B cell (primary cell): ENCODE results near the gene RPS19. TPM values are rescaled to one million over a fixed set of nuclear protein-coding genes. Genes with fewer than 3 reads are reported as not detected.

Source experiments
- ATAC-seq: fragments of 200-7000 bp; cut with Tn5 transposase; one replicate; pipeline ENCODE4 v1.10.0; 2021; ENCODE audit warnings: low read depth, mild to moderate bottlenecking, moderate number of reproducible peaks, moderate library complexity
- CTCF ChIA-PET: fragments of 350-600 bp; sonication (Branson Sonifier 250); formaldehyde crosslinking; loops from one replicate; lab custom pipeline; 2021; ENCODE audit warnings: antibody characterized with exemption, inconsistent platforms; lab: Charles Lee
- POLR2A ChIA-PET: fragments of 350-600 bp; sonication (Branson Sonifier 250); formaldehyde crosslinking; loops from one replicate; lab custom pipeline; 2021; ENCODE audit warnings: antibody characterized with exemption; lab: Charles Lee
- DNase-seq: peaks from one replicate; pipeline ENCODE4 v3.0.0; 2013
- H2AFZ ChIP-seq: 2 replicates; pipeline ENCODE4 v1.6.1; 2012; ENCODE audit warnings: mild to moderate bottlenecking, low read depth, low read length; ENCODE audit not compliant: insufficient read depth, poor library complexity, severe bottlenecking
- H3K27ac ChIP-seq, 2 donors: 1 replicate in 1 of 2; 2 replicates in 1 of 2; pipeline ENCODE4 v1.5.1; 2012 to 2013; ENCODE audit warnings: low read length in 2 of 2, mild to moderate bottlenecking in 2 of 2, moderate library complexity in 1 of 2
- H3K27me3 ChIP-seq, 4 experiments: fragments of 200-600 bp in 1 of 4; sonication (generic) in 1 of 4; replicated peaks in 1 of 4; 1 replicate in 2 of 4; 2 replicates in 2 of 4; pipeline versions ENCODE4 v1.6.1 to v1.7.0; 2013 to 2016; ENCODE audit warnings: low read length in 3 of 4, mild to moderate bottlenecking in 2 of 4, mixed read lengths in 1 of 4, moderate library complexity in 1 of 4; ENCODE audit not compliant: insufficient read depth in 4 of 4, control insufficient read depth in 3 of 4; ENCODE audit errors: control extremely low read depth in 1 of 4
- H3K36me3 ChIP-seq, 2 experiments: replicated peaks in 1 of 2; 1 replicate in 1 of 2; 2 replicates in 1 of 2; pipeline versions ENCODE4 v1.6.1 to v1.7.1; 2013; ENCODE audit warnings: low read length in 1 of 2; ENCODE audit not compliant: insufficient read depth in 2 of 2, control insufficient read depth in 1 of 2; ENCODE audit errors: control extremely low read depth in 1 of 2, extremely low read depth in 1 of 2
- H3K4me1 ChIP-seq, 2 donors: fragments of 200-600 bp in 1 of 2; sonication (generic) in 1 of 2; 1 replicate in 1 of 2; 2 replicates in 1 of 2; pipeline versions ENCODE4 v1.5.1 to v1.6.1; 2013 to 2017; ENCODE audit warnings: low read length in 2 of 2; ENCODE audit not compliant: control insufficient read depth in 2 of 2, insufficient read depth in 2 of 2
- H3K4me2 ChIP-seq: replicated peaks from 2 replicates; pipeline ENCODE3; 2012; ENCODE audit warnings: mild to moderate bottlenecking, low read depth, low read length; ENCODE audit not compliant: poor library complexity, severe bottlenecking
- H3K4me3 ChIP-seq, 5 experiments: fragments of 200-600 bp in 1 of 5; sonication (generic) in 1 of 5; 1 replicate in 3 of 5; 2 replicates in 2 of 5; pipeline versions ENCODE4 v1.5.1 to v1.7.0; 2011 to 2016; ENCODE audit warnings: low read length in 4 of 5, mild to moderate bottlenecking in 4 of 5, low read depth in 2 of 5, control low read depth in 1 of 5, moderate library complexity in 1 of 5; ENCODE audit not compliant: insufficient read depth in 1 of 5; ENCODE audit errors: control extremely low read depth in 1 of 5, extremely low read depth in 1 of 5
- H3K79me2 ChIP-seq: fragments of 200-600 bp; sonication (generic); one replicate; pipeline ENCODE4 v1.6.0; 2016; ENCODE audit warnings: low read length; ENCODE audit not compliant: control insufficient read depth, insufficient read depth
- H3K9ac ChIP-seq: fragments of 200-600 bp; sonication (generic); 2 replicates; pipeline ENCODE4 v1.6.1; 2017; ENCODE audit warnings: mild to moderate bottlenecking, low read length, moderate library complexity
- H3K9me3 ChIP-seq, 3 donors: one replicate each; pipeline versions ENCODE4 v1.6.1 to v1.7.1; 2013; ENCODE audit warnings: low read length in 2 of 3; ENCODE audit not compliant: control insufficient read depth in 2 of 3, insufficient read depth in 1 of 3; ENCODE audit errors: control extremely low read depth in 1 of 3
- H4K20me1 ChIP-seq: 2 replicates; pipeline ENCODE4 v1.6.0; 2012; ENCODE audit warnings: mild to moderate bottlenecking, low read length; ENCODE audit not compliant: insufficient read depth, control insufficient read depth, poor library complexity, severe bottlenecking
- H3K27ac Mint-ChIP-seq: one replicate; pipeline ENCODE4 v1.8.0; 2021; ENCODE audit warnings: mixed read lengths
- H3K27me3 Mint-ChIP-seq: one replicate; pipeline ENCODE4 v1.8.0; 2021; ENCODE audit warnings: mixed read lengths
- H3K4me1 Mint-ChIP-seq: one replicate; pipeline ENCODE4 v1.8.0; 2021; ENCODE audit warnings: mixed read lengths
- H3K4me3 Mint-ChIP-seq: one replicate; pipeline ENCODE4 v1.8.0; 2021; ENCODE audit warnings: mixed read lengths
- H3K9me3 Mint-ChIP-seq: one replicate; pipeline ENCODE4 v1.8.0; 2022; ENCODE audit warnings: mixed read lengths; ENCODE audit not compliant: insufficient read depth
- CTCF ChIP-seq: fragments of 200-600 bp; IDR thresholded peaks from one replicate; pipeline ENCODE4 v1.8.0; 2022; ENCODE audit warnings: antibody characterized with exemption, mild to moderate bottlenecking
- EZH2 ChIP-seq: IDR thresholded peaks from 2 replicates; pipeline ENCODE4 v1.6.1; 2012; ENCODE audit warnings: borderline replicate concordance, low read depth, mild to moderate bottlenecking, moderate library complexity, low read length; ENCODE audit not compliant: insufficient read depth, poor library complexity, severe bottlenecking
- WGBS: methylation state at CpG from one replicate; pipeline ENCODE4 v1.1.5; 2013; ENCODE audit warnings: missing lambda C conversion rate; ENCODE audit not compliant: insufficient coverage; 5-methylcytosine and 5-hydroxymethylcytosine counted together
- intact Hi-C: fragments of 100-400 bp; cut with micrococcal nuclease; formaldehyde crosslinking; loops from one replicate; pipeline ENCODE4 v1.10.0; 2022
- polyA plus RNA-seq: library from polyadenylated mRNA; depleted of rRNA; stranded (reverse); fragments of >200 nt; gene quantifications from 2 replicates; pipeline ENCODE4 v1.2.3, GENCODE V29; 2012
- total RNA-seq, 2 donors: library from RNA; stranded (reverse); fragments of 120-200 nt in 1 of 2; gene quantifications; 1 replicate in 1 of 2; 2 replicates in 1 of 2; pipeline versions ENCODE4 v1.2.3 to v1.2.4, GENCODE V29; 2013 to 2022

RPS19 gene
- total and polyA plus RNA-seq, 2 donors (not counting 1 experiment from before 2014, with no cell fraction given) = 3,322 to 9,144 TPM

DNA sequence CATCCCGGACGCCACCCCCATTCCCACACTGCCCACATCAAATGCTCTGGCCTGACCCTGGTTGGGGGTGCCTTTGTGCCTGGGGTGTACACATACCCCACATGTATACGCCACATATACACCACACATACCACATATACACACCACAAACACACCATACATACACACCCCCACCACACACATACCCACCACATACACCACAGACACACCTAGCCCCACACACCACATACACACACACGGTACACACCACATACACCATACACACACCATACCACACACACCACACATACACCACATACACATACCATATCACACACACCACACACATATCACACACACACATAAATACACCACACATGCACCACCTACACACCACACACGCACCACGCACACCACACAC is 58.0 kb downstream of the RPS19 start:
- Histone ChIP-seq H3K27ac (no peak overlapping the region), H3K36me3 (no peaks in the 10 kb centered on the region), H2AFZ (no peak overlapping the region), H3K9ac (no peak overlapping the region), H3K4me2 (no peak overlapping the region), H3K9me3 (peaks cover 0 to 29% (median 0%) of the 10 kb centered on the region in 3 donors), H4K20me1 (peaks cover 23% of the 10 kb centered on the region), H3K4me1 (peaks cover 53 to 55% of the 10 kb centered on the region in 2 donors), H3K27me3 (peaks cover 0 to 70% (median 47%) of the 10 kb centered on the region in 4 experiments), H3K79me2 (peaks cover 2% of the 10 kb centered on the region), H3K4me3 (no peak overlapping the region)
- CTCF ChIA-PET = no interaction called here
- H3K4me1 Mint-ChIP-seq = peaks cover 28% of the 10 kb centered on the region
- TF ChIP-seq CTCF (no peak), EZH2 (no peak)
- intact Hi-C loops = no loop called here
- 89% methylated on average over 6 of the region's 6 CpGs for WGBS
- ATAC-seq = no peak
- DNase-seq = no peak
- H3K27me3 Mint-ChIP-seq = peaks cover 20% of the 10 kb centered on the region
- H3K4me3 Mint-ChIP-seq = no peak overlapping the region
- no peak overlapping the region for H3K27ac Mint-ChIP-seq
- POLR2A ChIA-PET = interaction anchor here (0.8 kb wide), 1 partner anchor 17 kb away, joined by 7 read pairs; no protein-coding TSS in a partner anchor
- no peaks in the 10 kb centered on the region for H3K9me3 Mint-ChIP-seq

GRCh38 chr19:41918653-41919244 is 58.7 kb downstream of the RPS19 start:
- ChIA-PET CTCF (interaction anchor here (0.9 to 1.6 kb wide), 4 partner anchors 20 to 56 kb away, joined by 3 to 5 read pairs (median 4); no protein-coding TSS in a partner anchor), POLR2A (interaction anchor here (1.1 kb wide), 1 partner anchor 7 kb away, joined by 3 read pairs; no protein-coding TSS in a partner anchor)
- H3K4me1 Mint-ChIP-seq = peaks cover 27% of the 10 kb centered on the region
- intact Hi-C loops = no loop called here
- Histone ChIP-seq H3K4me1 (peaks cover 52 to 53% of the 10 kb centered on the region in 2 donors), H4K20me1 (peaks cover 18% of the 10 kb centered on the region), H3K79me2 (peaks cover 6% of the 10 kb centered on the region), H3K4me3 (no peak overlapping the region), H3K36me3 (no peaks in the 10 kb centered on the region), H3K4me2 (no peak overlapping the region), H3K27ac (no peak overlapping the region), H3K9me3 (peaks cover 0 to 24% (median 0%) of the 10 kb centered on the region in 3 donors), H2AFZ (no peak overlapping the region), H3K27me3 (peaks cover 0 to 64% (median 45%) of the 10 kb centered on the region in 4 experiments), H3K9ac (no peak overlapping the region)
- H3K4me3 Mint-ChIP-seq = no peak overlapping the region
- no peak overlapping the region for H3K27ac Mint-ChIP-seq
- ATAC-seq = no peak
- peaks cover 20% of the 10 kb centered on the region for H3K27me3 Mint-ChIP-seq
- no peak for DNase-seq
- TF ChIP-seq CTCF (no peak), EZH2 (no peak)
- 97% methylated on average over 5 of the region's 5 CpGs for WGBS
- H3K9me3 Mint-ChIP-seq = no peaks in the 10 kb centered on the region
